Measurements from ENCODE around the gene SOD2.
A peak's percentile ranks its signal among the peaks of the same experiment; 100 is the strongest.
"Not testable (repeated sequence)": the region's sequence is repeated elsewhere in the genome, so short reads cannot be mapped to it uniquely, and the experiment has no call there.

SOD2 gene

GRCh38 chr6:159693128-159693893, at the start of gene SOD2:
SOD2 (minus strand) TSS chr6:159693241; CDS start chr6:159693167, 74 bp downstream.
- DNase-seq = peak; percentile 61 to 91 (median 86)

GRCh38 chr6:159742165-159742564, 49.1 kb upstream of the SOD2 start:
- no peak for DNase-seq

- DNase-seq = no peak
These were observed 46.3 kb upstream of the SOD2 start for GRCh38 chr6:159739341-159739740.

GRCh38 chr6:159736908-159737307, 43.9 kb upstream of the SOD2 start:
- no peak for DNase-seq

- DNase-seq = not testable (repeated sequence)
These were observed 40.4 kb upstream of the SOD2 start for GRCh38 chr6:159733395-159733794.

GRCh38 chr6:159732550-159732949, 39.5 kb upstream of the SOD2 start:
- DNase-seq = not testable (repeated sequence)

GRCh38 chr6:159730332-159730676, 37.3 kb upstream of the SOD2 start:
- DNase-seq = no peak

- no peak for DNase-seq
These were observed 36.7 kb upstream of the SOD2 start for GRCh38 chr6:159729598-159730331.

- DNase-seq = no peak
These were observed 35.5 kb upstream of the SOD2 start for GRCh38 chr6:159728531-159728964.

GRCh38 chr6:159727717-159728445, 34.8 kb upstream of the SOD2 start:
- peak in 3 of 4 experiments; percentile 48 to 60 (median 59) for DNase-seq

GRCh38 chr6:159726918-159727716, 34.1 kb upstream of the SOD2 start, which contains the start of gene WTAP:
WTAP (plus strand) TSS chr6:159727506; CDS start chr6:159736266, 8,760 bp downstream.
- DNase-seq = peak; percentile 88 to 96 (median 92)

GRCh38 chr6:159726255-159726917, 33.3 kb upstream of the SOD2 start:
- no peak for DNase-seq

- DNase-seq = not testable (repeated sequence)
These were observed 32.2 kb upstream of the SOD2 start for GRCh38 chr6:159725208-159725607.

- DNase-seq = no peak
These were observed 31.7 kb upstream of the SOD2 start for GRCh38 chr6:159724778-159725177.

- no peak for DNase-seq
These were observed 30.2 kb upstream of the SOD2 start for GRCh38 chr6:159723259-159723658.

- DNase-seq = no peak
These were observed 29.6 kb upstream of the SOD2 start for GRCh38 chr6:159722655-159723054.

GRCh38 chr6:159721981-159722380, 28.9 kb upstream of the SOD2 start:
- DNase-seq = not testable (repeated sequence)

GRCh38 chr6:159720708-159721107, 27.7 kb upstream of the SOD2 start:
- no peak for DNase-seq

GRCh38 chr6:159719287-159719686, 26.2 kb upstream of the SOD2 start:
- DNase-seq = no peak

GRCh38 chr6:159718634-159719033, 25.6 kb upstream of the SOD2 start:
- no peak for DNase-seq

GRCh38 chr6:159716247-159717096, 23.4 kb upstream of the SOD2 start:
- DNase-seq = no peak
